ENCODE data around the gene PPP1R1B. TPM values are rescaled to one million over a fixed set of nuclear protein-coding genes. Genes with fewer than 3 reads are reported as not detected.

Gene PPP1R1B
- total and polyA plus RNA-seq, 9 of the 15 experiments (the other 6 are each of a cell fraction or from before 2014, with no cell fraction given): 0.07 to 0.18 (median 0.10) TPM; not detected in 4

DNA sequence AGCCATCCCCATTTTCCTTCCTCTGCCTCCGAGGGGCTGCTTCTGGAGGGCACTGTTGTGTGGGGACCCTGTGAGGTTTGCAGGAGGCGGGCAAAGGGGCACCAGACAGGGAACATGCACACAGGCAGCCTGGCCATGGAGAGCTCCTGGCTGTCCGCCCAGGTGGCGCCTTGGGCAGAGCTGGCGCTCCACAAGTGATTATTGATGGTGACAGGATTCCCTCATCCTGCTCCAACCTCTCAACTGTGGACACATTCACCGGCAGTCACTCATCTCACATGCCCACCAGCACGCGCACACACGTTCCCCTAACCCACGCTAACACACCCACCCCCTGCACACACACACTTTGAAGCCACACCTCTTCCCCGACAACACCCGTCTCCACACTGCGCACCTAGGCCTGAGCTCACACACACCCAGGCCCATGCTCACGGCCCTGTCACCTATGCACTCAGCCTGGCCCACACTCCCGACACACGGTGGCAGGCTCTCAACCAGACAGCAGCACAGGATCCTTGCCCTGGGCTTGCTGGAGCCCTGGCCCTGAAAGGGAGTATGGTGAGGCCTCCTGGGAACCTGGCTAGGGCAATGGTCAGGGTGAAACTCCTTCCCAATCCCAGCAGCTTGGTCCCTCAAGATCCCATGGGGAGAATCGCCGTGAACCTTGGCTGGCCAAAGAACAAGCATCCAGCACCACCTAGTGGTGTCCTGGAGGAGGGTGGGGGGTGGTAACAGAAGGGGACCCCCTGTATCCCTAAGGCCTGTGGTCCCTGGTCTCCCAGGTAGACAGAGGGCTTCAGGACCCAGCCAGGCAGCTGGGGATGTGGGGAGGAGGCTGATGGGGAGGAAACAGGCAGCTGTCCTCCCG lies 45.1 kb downstream of the PPP1R1B start (continued):
- TF ChIP-seq, protein P1, sequence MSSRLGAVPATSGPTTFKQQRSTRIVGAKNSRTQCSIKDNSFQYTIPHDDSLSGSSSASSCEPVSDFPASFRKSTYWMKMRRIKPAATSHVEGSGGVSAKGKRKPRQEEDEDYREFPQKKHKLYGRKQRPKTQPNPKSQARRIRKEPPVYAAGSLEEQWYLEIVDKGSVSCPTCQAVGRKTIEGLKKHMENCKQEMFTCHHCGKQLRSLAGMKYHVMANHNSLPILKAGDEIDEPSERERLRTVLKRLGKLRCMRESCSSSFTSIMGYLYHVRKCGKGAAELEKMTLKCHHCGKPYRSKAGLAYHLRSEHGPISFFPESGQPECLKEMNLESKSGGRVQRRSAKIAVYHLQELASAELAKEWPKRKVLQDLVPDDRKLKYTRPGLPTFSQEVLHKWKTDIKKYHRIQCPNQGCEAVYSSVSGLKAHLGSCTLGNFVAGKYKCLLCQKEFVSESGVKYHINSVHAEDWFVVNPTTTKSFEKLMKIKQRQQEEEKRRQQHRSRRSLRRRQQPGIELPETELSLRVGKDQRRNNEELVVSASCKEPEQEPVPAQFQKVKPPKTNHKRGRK (tag; IDR thresholded peaks at IDR 0.05): no peak
- TF ChIP-seq POLR3A (IDR thresholded peaks at IDR 0.05; ENCODE audit: borderline replicate concordance, extremely low read depth, insufficient read depth, insufficient read length) (no peak), ZNF518B (CRISPR knock-in tag; IDR thresholded peaks at IDR 0.05) (no peak), XRCC5 (IDR thresholded peaks at IDR 0.05; ENCODE audit: low read depth, low read length) (no peak; the same call in 1 of the 2 replicates), ZBTB1 (CRISPR knock-in tag; IDR thresholded peaks at IDR 0.05; ENCODE audit: borderline replicate concordance, low read depth) (no peak)
